Naive thymus-derived CD4-positive, alpha-beta T cell (primary cell): Measurements from ENCODE around the gene CLDN15. TPM values are rescaled to one million over a fixed set of nuclear protein-coding genes. Genes with fewer than 3 reads are reported as not detected.

ENCODE experiments used
- ATAC-seq: fragments of 150-1000 bp; cut with Tn5 transposase; 2 replicates; pipeline ENCODE4 v1.10.0; 2021; ENCODE audit warnings: mild to moderate bottlenecking, moderate library complexity
- CTCF ChIA-PET: fragments of 350-600 bp; sonication (Branson Sonifier 250); formaldehyde crosslinking; loops from one replicate; lab custom pipeline; 2021; ENCODE audit warnings: antibody characterized with exemption; lab: Charles Lee
- POLR2A ChIA-PET: fragments of 350-600 bp; sonication (Branson Sonifier 250); formaldehyde crosslinking; loops from one replicate; lab custom pipeline; 2021; ENCODE audit warnings: antibody characterized with exemption, inconsistent platforms; lab: Charles Lee
- DNase-seq, 9 donors: peaks; one replicate each; pipeline versions ENCODE4 v3.0.0 to v3.0.0-alpha.2; 2020 to 2022; ENCODE audit warnings: mixed read lengths in 1 of 9
- H3K27ac ChIP-seq: one replicate; pipeline ENCODE4 v1.7.0; 2013; ENCODE audit warnings: mild to moderate bottlenecking, low read depth, low read length, moderate library complexity
- H3K27me3 ChIP-seq, 2 donors: one replicate each; pipeline ENCODE4 v1.7.0; 2013; ENCODE audit warnings: low read length in 2 of 2, mild to moderate bottlenecking in 2 of 2, moderate library complexity in 2 of 2; ENCODE audit not compliant: control insufficient read depth in 2 of 2, insufficient read depth in 2 of 2
- H3K36me3 ChIP-seq, 3 experiments: 1 replicate in 2 of 3; 2 replicates in 1 of 3; pipeline ENCODE4 v1.7.0; 2013; ENCODE audit warnings: low read length in 3 of 3, mild to moderate bottlenecking in 3 of 3, moderate library complexity in 1 of 3; ENCODE audit not compliant: insufficient read depth in 3 of 3, control insufficient read depth in 2 of 3
- H3K4me1 ChIP-seq, 2 donors: one replicate each; pipeline ENCODE4 v1.7.0; 2013; ENCODE audit warnings: low read length in 2 of 2, mild to moderate bottlenecking in 2 of 2, moderate library complexity in 1 of 2; ENCODE audit not compliant: control insufficient read depth in 2 of 2, insufficient read depth in 2 of 2
- H3K4me3 ChIP-seq: 2 replicates; pipeline ENCODE4 v1.7.0; 2013; ENCODE audit warnings: mild to moderate bottlenecking, low read length
- H3K9me3 ChIP-seq, 3 experiments: 1 replicate in 2 of 3; 2 replicates in 1 of 3; pipeline ENCODE4 v1.7.0; 2013; ENCODE audit warnings: low read length in 3 of 3; ENCODE audit not compliant: control insufficient read depth in 2 of 3
- H3K27ac Mint-ChIP-seq, 9 donors: one replicate each; pipeline ENCODE4 v1.8.0; 2020 to 2022; ENCODE audit warnings: mixed read lengths in 9 of 9, mild to moderate bottlenecking in 8 of 9, moderate library complexity in 5 of 9, inconsistent platforms in 2 of 9
- H3K27me3 Mint-ChIP-seq, 5 donors: one replicate each; pipeline ENCODE4 v1.8.0; 2021 to 2022; ENCODE audit warnings: mixed read lengths in 5 of 5, mild to moderate bottlenecking in 1 of 5
- H3K36me3 Mint-ChIP-seq, 5 donors: one replicate each; pipeline ENCODE4 v1.8.0; 2020 to 2022; ENCODE audit warnings: mixed read lengths in 5 of 5, mild to moderate bottlenecking in 3 of 5, inconsistent platforms in 1 of 5
- H3K4me1 Mint-ChIP-seq, 7 donors: one replicate each; pipeline ENCODE4 v1.8.0; 2020 to 2022; ENCODE audit warnings: mixed read lengths in 7 of 7, mild to moderate bottlenecking in 3 of 7, inconsistent platforms in 1 of 7
- H3K4me3 Mint-ChIP-seq, 10 donors: one replicate each; pipeline ENCODE4 v1.8.0; 2020 to 2022; ENCODE audit warnings: mild to moderate bottlenecking in 10 of 10, mixed read lengths in 10 of 10, moderate library complexity in 6 of 10, inconsistent platforms in 2 of 10
- H3K9me3 Mint-ChIP-seq, 11 donors: one replicate each; pipeline ENCODE4 v1.8.0; 2020 to 2022; ENCODE audit warnings: mixed read lengths in 11 of 11, mild to moderate bottlenecking in 4 of 11, inconsistent platforms in 1 of 11, moderate library complexity in 1 of 11
- intact Hi-C, 2 donors: fragments of 100-400 bp; cut with micrococcal nuclease; formaldehyde crosslinking; loops; one replicate each; pipeline ENCODE4 v1.15.1; 2023
- polyA plus RNA-seq, 2 donors: library from polyadenylated mRNA; unstranded; fragments of 300-500 nt; fragmentation: Illumina TruSeq; gene quantifications; one replicate each; pipeline ENCODE4 v1.2.3, GENCODE V29; 2021
- total RNA-seq, 6 experiments: library from RNA in 5 of 6; stranded (reverse) in 5 of 6; gene quantifications; 1 replicate in 5 of 6; 2 replicates in 1 of 6; pipeline ENCODE4 v1.2.3 and lab custom pipeline; 2021 to 2026

The CLDN15 gene
- total and polyA plus RNA-seq, 7 experiments from 2014 or later: 0.51 to 58.6 (median 23.3) TPM

- no peaks in the 10 kb centered on the region for H3K27me3 ChIP-seq
- H3K4me3 ChIP-seq: no peak overlapping the region
- H3K27me3 Mint-ChIP-seq: no peaks in the 10 kb centered on the region
- H3K4me1 ChIP-seq: no peaks in the 10 kb centered on the region
- peaks cover 0 to 7% (median 3%) of the 10 kb centered on the region in 5 donors for H3K36me3 Mint-ChIP-seq
- DNase-seq: no peak
- peak overlapping the region in 1 of 9 donors; percentile 51 for H3K27ac Mint-ChIP-seq
- no peaks in the 10 kb centered on the region for H3K9me3 Mint-ChIP-seq
- H3K4me3 Mint-ChIP-seq: no peak overlapping the region
- ATAC-seq: no peak
- peaks cover 0 to 7% (median 5%) of the 10 kb centered on the region in 7 donors for H3K4me1 Mint-ChIP-seq
- no peak overlapping the region for H3K27ac ChIP-seq
- H3K36me3 ChIP-seq: peaks cover 0 to 42% (median 0%) of the 10 kb centered on the region in 3 experiments
- intact Hi-C loops: no loop called here
- ChIA-PET POLR2A (no interaction called here), CTCF (no interaction called here)
- H3K9me3 ChIP-seq: no peaks in the 10 kb centered on the region
Measured at GRCh38 chr7:101231644-101232043, 6.0 kb downstream of the CLDN15 start.

GRCh38 chr7:101226721-101227120, 10.9 kb downstream of the CLDN15 start:
- intact Hi-C loops: no loop called here
- Mint-ChIP-seq H3K4me1 (peaks cover 0 to 13% (median 11%) of the 10 kb centered on the region in 7 donors), H3K27ac (no peak overlapping the region), H3K36me3 (peaks cover 0 to 24% (median 12%) of the 10 kb centered on the region in 5 donors), H3K4me3 (no peak overlapping the region), H3K27me3 (no peaks in the 10 kb centered on the region), H3K9me3 (no peaks in the 10 kb centered on the region)
- H3K27me3 ChIP-seq: no peaks in the 10 kb centered on the region
- no peak overlapping the region for H3K27ac ChIP-seq
- H3K4me3 ChIP-seq: no peak overlapping the region
- ChIA-PET POLR2A (interaction anchor here (1.2 kb wide), 1 partner anchor 9 kb away, joined by 5 read pairs; the partner anchor contains the start of gene ZNHIT1), CTCF (interaction anchor here (0.9 kb wide), 1 partner anchor 18 kb away, joined by 3 read pairs; no protein-coding TSS in a partner anchor)
- H3K36me3 ChIP-seq: peaks cover 0 to 69% (median 12%) of the 10 kb centered on the region in 3 experiments
- no peak for ATAC-seq
- H3K4me1 ChIP-seq: no peaks in the 10 kb centered on the region
- DNase-seq: no peak
- H3K9me3 ChIP-seq: no peaks in the 10 kb centered on the region

- Histone ChIP-seq H3K9me3 (no peaks in the 10 kb centered on the region), H3K4me1 (no peaks in the 10 kb centered on the region), H3K27me3 (no peaks in the 10 kb centered on the region), H3K4me3 (no peak overlapping the region), H3K36me3 (peaks cover 0 to 65% (median 12%) of the 10 kb centered on the region in 3 experiments), H3K27ac (no peak overlapping the region)
- CTCF ChIA-PET: no interaction called here
- peaks cover 0 to 25% (median 11%) of the 10 kb centered on the region in 5 donors for H3K36me3 Mint-ChIP-seq
- peaks cover 1 to 19% (median 16%) of the 10 kb centered on the region in 7 donors for H3K4me1 Mint-ChIP-seq
- DNase-seq (no peak), ATAC-seq (no peak)
- intact Hi-C loops: no loop called here
- H3K4me3 Mint-ChIP-seq: no peak overlapping the region
- no peaks in the 10 kb centered on the region for H3K27me3 Mint-ChIP-seq
- POLR2A ChIA-PET: no interaction called here
- H3K27ac Mint-ChIP-seq: no peak overlapping the region
- H3K9me3 Mint-ChIP-seq: no peaks in the 10 kb centered on the region
Measured at GRCh38 chr7:101225650-101226049, 12.0 kb downstream of the CLDN15 start.

GRCh38 chr7:101223528-101223927, 14.1 kb downstream of the CLDN15 start:
- H3K27ac ChIP-seq: no peak overlapping the region
- no peak overlapping the region for H3K4me3 ChIP-seq
- ATAC-seq (no peak), DNase-seq (no peak)
- no peaks in the 10 kb centered on the region for H3K27me3 ChIP-seq
- no peaks in the 10 kb centered on the region for H3K9me3 ChIP-seq
- intact Hi-C loops: no loop called here
- Mint-ChIP-seq H3K4me1 (peaks cover 16 to 34% (median 28%) of the 10 kb centered on the region in 7 donors), H3K9me3 (no peaks in the 10 kb centered on the region), H3K27me3 (no peaks in the 10 kb centered on the region), H3K27ac (no peak overlapping the region), H3K4me3 (no peak overlapping the region), H3K36me3 (peaks cover 0 to 23% (median 7%) of the 10 kb centered on the region in 5 donors)
- H3K36me3 ChIP-seq: peaks cover 0 to 54% (median 12%) of the 10 kb centered on the region in 3 experiments
- CTCF ChIA-PET: no interaction called here
- POLR2A ChIA-PET: no interaction called here
- H3K4me1 ChIP-seq: peaks cover 5 to 6% of the 10 kb centered on the region in 2 donors

- Mint-ChIP-seq H3K9me3 (no peaks in the 10 kb centered on the region), H3K36me3 (peaks cover 0 to 23% (median 7%) of the 10 kb centered on the region in 5 donors), H3K4me3 (no peak overlapping the region), H3K4me1 (peaks cover 18 to 41% (median 34%) of the 10 kb centered on the region in 7 donors), H3K27me3 (no peaks in the 10 kb centered on the region), H3K27ac (no peak overlapping the region)
- Histone ChIP-seq H3K4me3 (no peak overlapping the region), H3K36me3 (peaks cover 0 to 54% (median 12%) of the 10 kb centered on the region in 3 experiments), H3K27ac (no peak overlapping the region), H3K27me3 (no peaks in the 10 kb centered on the region), H3K4me1 (peaks cover 8% of the 10 kb centered on the region in 2 donors), H3K9me3 (no peaks in the 10 kb centered on the region)
- DNase-seq: no peak
- no peak for ATAC-seq
- ChIA-PET CTCF (interaction anchor here (0.8 kb wide), 1 partner anchor 22 kb away, joined by 3 read pairs; no protein-coding TSS in a partner anchor), POLR2A (interaction anchor here (0.7 to 1.3 kb wide), 2 partner anchors 8 to 11 kb away, joined by 4 read pairs; no protein-coding TSS in a partner anchor)
- intact Hi-C loops: no loop called here
Measured at GRCh38 chr7:101222275-101222830, 15.2 kb downstream of the CLDN15 start.

GRCh38 chr7:101220295-101220694, 17.3 kb downstream of the CLDN15 start:
- peaks cover 27 to 53% (median 46%) of the 10 kb centered on the region in 7 donors for H3K4me1 Mint-ChIP-seq
- peak overlapping the region in 8 of 10 donors; percentile 8 to 64 (median 50) for H3K4me3 Mint-ChIP-seq
- peaks cover 0 to 44% (median 10%) of the 10 kb centered on the region in 3 experiments for H3K36me3 ChIP-seq
- intact Hi-C loops: no loop called here
- peak overlapping the region in 1 of 9 donors; percentile 13 for H3K27ac Mint-ChIP-seq
- peaks cover 0 to 28% (median 7%) of the 10 kb centered on the region in 5 donors for H3K36me3 Mint-ChIP-seq
- no peaks in the 10 kb centered on the region for H3K27me3 ChIP-seq
- H3K27ac ChIP-seq: no peak overlapping the region
- H3K9me3 ChIP-seq: no peaks in the 10 kb centered on the region
- no peaks in the 10 kb centered on the region for H3K9me3 Mint-ChIP-seq
- H3K4me1 ChIP-seq: peaks cover 15% of the 10 kb centered on the region in 2 donors
- no peaks in the 10 kb centered on the region for H3K27me3 Mint-ChIP-seq
- ATAC-seq (no peak), DNase-seq (no peak)
- CTCF ChIA-PET: no interaction called here
- no peak overlapping the region for H3K4me3 ChIP-seq
- POLR2A ChIA-PET: interaction anchor here (1.0 to 1.8 kb wide), 3 partner anchors 21 to 29 kb away, joined by 3 to 5 read pairs (median 4); no protein-coding TSS in a partner anchor
